Measurements from ENCODE around the gene ZFAND2A. TPM values are rescaled to one million over a fixed set of nuclear protein-coding genes. Genes with fewer than 3 reads are reported as not detected.

ZFAND2A gene
- total and polyA plus RNA-seq, 2 of the 8 experiments (the other 6 are each of a cell fraction or from before 2014, with no cell fraction given) = 16.6 to 20.3 TPM

DNA sequence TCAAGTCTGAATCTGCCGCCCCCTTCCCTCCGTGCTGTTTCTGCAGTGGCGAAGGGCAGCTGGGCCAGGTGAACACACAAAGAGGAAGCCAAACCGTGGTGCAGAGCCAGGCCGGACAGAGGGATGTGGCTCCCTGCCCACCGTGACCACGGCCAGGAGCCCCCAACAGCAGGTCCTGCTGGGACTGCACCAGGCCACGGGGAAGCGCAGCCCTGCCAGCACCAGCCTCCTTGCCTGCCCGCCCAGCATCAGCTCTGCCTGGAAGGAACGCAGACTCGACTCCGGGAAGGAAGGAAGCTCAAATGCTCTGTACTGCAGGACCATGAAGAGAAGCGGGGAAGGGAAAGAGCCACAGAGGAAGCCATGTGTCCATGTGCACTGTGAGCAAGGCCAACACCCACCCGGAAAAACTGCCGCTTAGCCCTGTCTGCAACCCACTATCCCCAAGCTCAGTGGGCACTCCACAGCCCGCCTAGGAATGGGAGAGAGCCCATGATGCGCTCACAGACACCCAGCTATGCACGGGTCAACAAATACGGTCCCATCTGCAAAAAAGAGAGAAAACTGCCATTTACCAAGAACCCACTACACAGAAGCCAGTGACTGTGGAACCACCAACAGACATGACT, 53.1 kb downstream of the ZFAND2A start:
- DNase-seq (ENCODE audit: low read depth in 1 of 2, low spot score in 2 of 2) (no peak), FAIRE-seq (no peak)
- H3K23ac ChIP-seq (ENCODE audit: insufficient read length) = no peak overlapping the region
- H3K23me2 ChIP-seq (ENCODE audit: low read depth, low read length) = no peaks in the 10 kb centered on the region
- peaks cover 18% of the 10 kb centered on the region for H3K79me1 ChIP-seq (ENCODE audit: low read depth, low read length)
- no peak overlapping the region for H2BK12ac ChIP-seq (ENCODE audit: low read depth, low read length)
- H2BK120ac ChIP-seq (replicated peaks; ENCODE audit: low read depth, low read length) = no peak overlapping the region
- H4K91ac ChIP-seq (replicated peaks; ENCODE audit: insufficient read length, low read length) = no peak overlapping the region
- H2BK20ac ChIP-seq (ENCODE audit: low read length) = no peak overlapping the region
- CTCF ChIA-PET (ENCODE audit: partially characterized antibody) = interaction anchor here (0.8 to 1.9 kb wide), 5 partner anchors 16 to 114 kb away, joined by 3 to 10 read pairs (median 4); no protein-coding TSS in a partner anchor
- H3K4ac ChIP-seq (replicated peaks; ENCODE audit: insufficient read length, low read depth, low read length) = no peak overlapping the region
- H3K4me2 ChIP-seq (ENCODE audit: insufficient read depth in 1 of 2, low read depth in 2 of 2, low read length in 2 of 2) = no peak overlapping the region
- 94% methylated on average over 18 of the region's 20 CpGs; no CpG with 5 or more reads in 1 of the 2 experiments for WGBS, 2 experiments (ENCODE audit: extremely low coverage in 1 of 2, insufficient coverage in 1 of 2, insufficient read length in 1 of 2, insufficient replicate concordance in 2 of 2, low coverage in 1 of 2, low lambda C conversion rate in 2 of 2, missing lambda C conversion rate in 1 of 2)
- no peak overlapping the region for H3K27ac ChIP-seq (ENCODE audit: low read depth, low read length)
- H3K79me2 ChIP-seq (ENCODE audit: control insufficient read depth in 1 of 2, insufficient read depth in 2 of 2, low read length in 2 of 2) = peaks cover 0 to 17% of the 10 kb centered on the region in 2 experiments; a peak in 1 of 4 replicates
- H3K36me3 ChIP-seq (ENCODE audit: control insufficient read depth in 2 of 4, insufficient read depth in 4 of 4, low read length in 3 of 4) = no peaks in the 10 kb centered on the region
- no peak overlapping the region for H3K14ac ChIP-seq (ENCODE audit: insufficient read length)
- H4K8ac ChIP-seq (ENCODE audit: extremely low read depth, insufficient read depth, low read length) = peak overlapping the region; percentile 65; the same call in 1 of the 2 replicates
- H3K4me3 ChIP-seq (ENCODE audit: extremely low read depth in 1 of 4, insufficient read depth in 2 of 4, low read depth in 3 of 4, low read length in 4 of 4) = no peak overlapping the region
- no peaks in the 10 kb centered on the region for H3K27me3 ChIP-seq (replicated peaks in 1 of 4; ENCODE audit: control insufficient read depth in 3 of 4, extremely low read depth in 1 of 4, insufficient read depth in 3 of 4, low read length in 3 of 4)
- no peak overlapping the region; the same call in 1 of the 2 replicates for H2BK5ac ChIP-seq (ENCODE audit: low read depth, low read length)
- H3K9me3 ChIP-seq (ENCODE audit: insufficient read depth in 2 of 2, low read depth in 1 of 2, low read length in 1 of 2) = no peaks in the 10 kb centered on the region
- no peak overlapping the region for H3K9ac ChIP-seq (replicated peaks in 1 of 4; ENCODE audit: extremely low read depth in 1 of 4, low read depth in 3 of 4, low read length in 3 of 4)
- H2AK5ac ChIP-seq (ENCODE audit: low read depth, low read length) = peak overlapping the region; percentile 8; the same call in 1 of the 2 replicates
- H2BK15ac ChIP-seq (ENCODE audit: low read length) = no peak overlapping the region
- H4K20me1 ChIP-seq (replicated peaks in 1 of 2; ENCODE audit: control insufficient read depth in 1 of 2, insufficient read depth in 2 of 2, low read length in 2 of 2) = peaks cover 0 to 13% of the 10 kb centered on the region in 2 experiments
- no peak for TF ChIP-seq TEAD4 (IDR thresholded peaks at IDR 0.05; ENCODE audit: low read depth, low read length)
- TF ChIP-seq GABPA (IDR thresholded peaks at IDR 0.05; ENCODE audit: borderline replicate concordance, insufficient read depth, low read length) = peak; percentile 26; the same call in 1 of the 2 replicates
- TF ChIP-seq KDM1A (IDR thresholded peaks at IDR 0.05; ENCODE audit: borderline replicate concordance, low read length) = no peak
- no peak for TF ChIP-seq SP1 (IDR thresholded peaks at IDR 0.05; ENCODE audit: low read depth, low read length)
- TF ChIP-seq TAF1 (IDR thresholded peaks at IDR 0.05; ENCODE audit: low read depth, low read length) = no peak
- H3K56ac ChIP-seq (replicated peaks; ENCODE audit: insufficient read length, low read depth, low read length) = no peak overlapping the region
- no peak overlapping the region for H3K18ac ChIP-seq (ENCODE audit: extremely low read depth, low read length)
- H3K4me1 ChIP-seq (replicated peaks in 1 of 4; ENCODE audit: control insufficient read depth in 3 of 4, insufficient read depth in 4 of 4, low read length in 3 of 4) = no peaks in the 10 kb centered on the region
- no peak overlapping the region for H4K5ac ChIP-seq (ENCODE audit: insufficient read length, low read depth, low read length)
- POLR2A ChIA-PET (ENCODE audit: partially characterized antibody) = no interaction called here
- no peak overlapping the region for H2AFZ ChIP-seq (ENCODE audit: low read length)
